ENCODE measurements around the gene REG1B. TPM values are rescaled to one million over a fixed set of nuclear protein-coding genes. Genes with fewer than 3 reads are reported as not detected.

Gene REG1B
- total RNA-seq, 1 experiment from 2014 or later, result 2.0 TPM

DNA sequence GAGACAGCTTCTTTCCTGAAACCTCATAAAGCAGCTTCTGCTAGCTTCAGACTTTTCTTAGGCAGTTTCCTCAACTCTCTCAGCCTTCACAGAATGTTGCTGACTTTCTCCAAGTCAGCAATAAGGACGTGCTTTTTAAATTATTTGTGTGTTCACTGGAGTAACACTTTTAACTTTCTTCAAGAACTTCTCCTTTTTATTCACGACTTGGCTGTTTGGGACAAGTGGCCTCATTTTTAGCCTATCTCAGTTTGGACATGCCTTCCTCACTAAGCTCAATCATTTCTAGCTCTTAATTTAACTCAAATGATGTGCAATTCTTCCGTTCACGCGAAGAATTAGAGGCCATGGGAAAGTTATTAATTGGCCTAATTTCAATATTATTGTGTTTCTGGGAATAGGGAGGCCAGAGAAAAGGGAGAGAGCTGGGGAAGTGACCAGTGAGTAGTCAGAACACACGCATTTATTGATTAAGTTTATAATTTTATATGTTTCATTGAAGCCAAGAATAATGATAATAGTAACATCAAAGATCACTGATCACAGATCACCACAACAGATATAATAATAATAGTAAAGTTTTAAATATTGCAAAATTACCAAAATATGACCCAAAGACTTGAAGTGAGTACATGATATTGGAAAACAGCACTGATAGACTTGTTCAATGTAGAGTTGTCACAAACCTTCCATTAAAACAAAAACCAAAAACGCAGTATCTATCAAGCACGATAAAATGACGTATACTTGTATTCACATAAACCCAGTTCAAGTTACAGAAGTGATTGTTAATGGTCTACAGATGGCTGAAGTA lies 37.3 kb upstream of the REG1B start:
- no peaks in the 10 kb centered on the region for H3K4me1 ChIP-seq (ENCODE audit: control insufficient read depth, insufficient read depth, low read length)
- H3K9me3 ChIP-seq (ENCODE audit: control insufficient read depth, insufficient read depth, low read depth, low read length), result no peaks in the 10 kb centered on the region
- intact Hi-C loops (cut with micrococcal nuclease; ENCODE audit: unreplicated experiment) (no loop called here), in situ Hi-C loops (cut with HindIII; ENCODE audit: low pct_unique_long_range_greater_than_20kb, low sequenced_read_pairs) (no loop called here)
- no peaks in the 10 kb centered on the region for H3K27me3 ChIP-seq (ENCODE audit: control insufficient read depth, insufficient read depth, low read length)
- DNase-seq (ENCODE audit: low read depth, low spot score) (no peak), ATAC-seq (no peak)
- no peak overlapping the region for H3K27ac ChIP-seq (ENCODE audit: low read length)
- BruUV-seq (replicated peaks), result no TSS peak
- TF ChIP-seq SIN3A (IDR thresholded peaks at IDR 0.05; ENCODE audit: borderline replicate concordance, insufficient read depth, low read depth, low read length) (no peak), POLR2AphosphoS5 (IDR thresholded peaks at IDR 0.05; ENCODE audit: low read depth, low read length) (no peak), TCF7L2 (IDR thresholded peaks at IDR 0.05; ENCODE audit: low read depth, low read length) (no peak)
- TF ChIP-seq, protein P1, sequence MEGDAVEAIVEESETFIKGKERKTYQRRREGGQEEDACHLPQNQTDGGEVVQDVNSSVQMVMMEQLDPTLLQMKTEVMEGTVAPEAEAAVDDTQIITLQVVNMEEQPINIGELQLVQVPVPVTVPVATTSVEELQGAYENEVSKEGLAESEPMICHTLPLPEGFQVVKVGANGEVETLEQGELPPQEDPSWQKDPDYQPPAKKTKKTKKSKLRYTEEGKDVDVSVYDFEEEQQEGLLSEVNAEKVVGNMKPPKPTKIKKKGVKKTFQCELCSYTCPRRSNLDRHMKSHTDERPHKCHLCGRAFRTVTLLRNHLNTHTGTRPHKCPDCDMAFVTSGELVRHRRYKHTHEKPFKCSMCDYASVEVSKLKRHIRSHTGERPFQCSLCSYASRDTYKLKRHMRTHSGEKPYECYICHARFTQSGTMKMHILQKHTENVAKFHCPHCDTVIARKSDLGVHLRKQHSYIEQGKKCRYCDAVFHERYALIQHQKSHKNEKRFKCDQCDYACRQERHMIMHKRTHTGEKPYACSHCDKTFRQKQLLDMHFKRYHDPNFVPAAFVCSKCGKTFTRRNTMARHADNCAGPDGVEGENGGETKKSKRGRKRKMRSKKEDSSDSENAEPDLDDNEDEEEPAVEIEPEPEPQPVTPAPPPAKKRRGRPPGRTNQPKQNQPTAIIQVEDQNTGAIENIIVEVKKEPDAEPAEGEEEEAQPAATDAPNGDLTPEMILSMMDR (IDR thresholded peaks at IDR 0.05), result no peak
- TF ChIP-seq, protein P2, sequence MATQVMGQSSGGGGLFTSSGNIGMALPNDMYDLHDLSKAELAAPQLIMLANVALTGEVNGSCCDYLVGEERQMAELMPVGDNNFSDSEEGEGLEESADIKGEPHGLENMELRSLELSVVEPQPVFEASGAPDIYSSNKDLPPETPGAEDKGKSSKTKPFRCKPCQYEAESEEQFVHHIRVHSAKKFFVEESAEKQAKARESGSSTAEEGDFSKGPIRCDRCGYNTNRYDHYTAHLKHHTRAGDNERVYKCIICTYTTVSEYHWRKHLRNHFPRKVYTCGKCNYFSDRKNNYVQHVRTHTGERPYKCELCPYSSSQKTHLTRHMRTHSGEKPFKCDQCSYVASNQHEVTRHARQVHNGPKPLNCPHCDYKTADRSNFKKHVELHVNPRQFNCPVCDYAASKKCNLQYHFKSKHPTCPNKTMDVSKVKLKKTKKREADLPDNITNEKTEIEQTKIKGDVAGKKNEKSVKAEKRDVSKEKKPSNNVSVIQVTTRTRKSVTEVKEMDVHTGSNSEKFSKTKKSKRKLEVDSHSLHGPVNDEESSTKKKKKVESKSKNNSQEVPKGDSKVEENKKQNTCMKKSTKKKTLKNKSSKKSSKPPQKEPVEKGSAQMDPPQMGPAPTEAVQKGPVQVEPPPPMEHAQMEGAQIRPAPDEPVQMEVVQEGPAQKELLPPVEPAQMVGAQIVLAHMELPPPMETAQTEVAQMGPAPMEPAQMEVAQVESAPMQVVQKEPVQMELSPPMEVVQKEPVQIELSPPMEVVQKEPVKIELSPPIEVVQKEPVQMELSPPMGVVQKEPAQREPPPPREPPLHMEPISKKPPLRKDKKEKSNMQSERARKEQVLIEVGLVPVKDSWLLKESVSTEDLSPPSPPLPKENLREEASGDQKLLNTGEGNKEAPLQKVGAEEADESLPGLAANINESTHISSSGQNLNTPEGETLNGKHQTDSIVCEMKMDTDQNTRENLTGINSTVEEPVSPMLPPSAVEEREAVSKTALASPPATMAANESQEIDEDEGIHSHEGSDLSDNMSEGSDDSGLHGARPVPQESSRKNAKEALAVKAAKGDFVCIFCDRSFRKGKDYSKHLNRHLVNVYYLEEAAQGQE (IDR thresholded peaks at IDR 0.05; ENCODE audit: insufficient read depth in 1 of 2, low read depth in 2 of 2, low read length in 1 of 2), result no peak
- ChIA-PET CTCF (no interaction called here), POLR2A (no interaction called here)
- no peak overlapping the region for H3K4me3 ChIP-seq (ENCODE audit: low read depth in 2 of 2, low read length in 2 of 2)
- no peaks in the 10 kb centered on the region for H3K36me3 ChIP-seq (ENCODE audit: control insufficient read depth, insufficient read depth, low read length)

DNA sequence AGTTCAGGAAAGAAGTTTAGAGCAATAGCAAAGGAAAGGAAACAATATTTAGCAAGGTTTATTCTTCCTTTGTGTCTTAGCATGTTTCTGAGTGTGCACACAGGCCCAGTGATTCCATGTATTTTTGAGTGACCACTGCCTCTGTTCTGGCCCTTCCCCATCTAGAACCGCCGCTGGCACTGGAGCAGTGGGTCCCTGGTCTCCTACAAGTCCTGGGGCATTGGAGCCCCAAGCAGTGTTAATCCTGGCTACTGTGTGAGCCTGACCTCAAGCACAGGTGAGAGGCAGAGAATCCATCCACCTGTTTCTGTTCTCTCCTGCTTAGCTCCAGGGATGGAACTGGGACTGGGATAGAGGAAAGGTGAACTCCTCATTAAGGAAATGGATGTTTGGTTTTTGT lies 34.9 kb upstream of the REG1B start:
- no peak overlapping the region for H3K4me3 ChIP-seq (ENCODE audit: low read depth in 2 of 2, low read length in 2 of 2)
- no peaks in the 10 kb centered on the region for H3K36me3 ChIP-seq (ENCODE audit: control insufficient read depth, insufficient read depth, low read length)
- no TSS peak for BruUV-seq (replicated peaks)
- no peaks in the 10 kb centered on the region for H3K4me1 ChIP-seq (ENCODE audit: control insufficient read depth, insufficient read depth, low read length)
- no peak for ATAC-seq
- POLR2A ChIA-PET, result no interaction called here
- H3K9me3 ChIP-seq (ENCODE audit: control insufficient read depth, insufficient read depth, low read depth, low read length), result no peaks in the 10 kb centered on the region
- CTCF ChIA-PET, result no interaction called here
- H3K27me3 ChIP-seq (ENCODE audit: control insufficient read depth, insufficient read depth, low read length), result no peaks in the 10 kb centered on the region
- intact Hi-C loops (cut with micrococcal nuclease; ENCODE audit: unreplicated experiment) (no loop called here), in situ Hi-C loops (cut with HindIII; ENCODE audit: low pct_unique_long_range_greater_than_20kb, low sequenced_read_pairs) (no loop called here)
- DNase-seq (ENCODE audit: low read depth, low spot score), result no peak
- H3K27ac ChIP-seq (ENCODE audit: low read length), result no peak overlapping the region
- TF ChIP-seq POLR2AphosphoS5 (IDR thresholded peaks at IDR 0.05; ENCODE audit: low read depth, low read length) (no peak), TCF7L2 (IDR thresholded peaks at IDR 0.05; ENCODE audit: low read depth, low read length) (no peak), SIN3A (IDR thresholded peaks at IDR 0.05; ENCODE audit: borderline replicate concordance, insufficient read depth, low read depth, low read length) (no peak)
- TF ChIP-seq, protein P1 (IDR thresholded peaks at IDR 0.05), result no peak
- TF ChIP-seq, protein P2 (IDR thresholded peaks at IDR 0.05; ENCODE audit: insufficient read depth in 1 of 2, low read depth in 2 of 2, low read length in 1 of 2), result no peak
